ENCODE results near the gene SLAMF7. TPM values are rescaled to one million over a fixed set of nuclear protein-coding genes. Genes with fewer than 3 reads are reported as not detected.
"Not testable (repeated sequence)": the region's sequence is repeated elsewhere in the genome, so short reads cannot be mapped to it uniquely, and the experiment has no call there.

Gene SLAMF7
- total RNA-seq, 1 donor from 2014 or later = 9.2 TPM

DNA sequence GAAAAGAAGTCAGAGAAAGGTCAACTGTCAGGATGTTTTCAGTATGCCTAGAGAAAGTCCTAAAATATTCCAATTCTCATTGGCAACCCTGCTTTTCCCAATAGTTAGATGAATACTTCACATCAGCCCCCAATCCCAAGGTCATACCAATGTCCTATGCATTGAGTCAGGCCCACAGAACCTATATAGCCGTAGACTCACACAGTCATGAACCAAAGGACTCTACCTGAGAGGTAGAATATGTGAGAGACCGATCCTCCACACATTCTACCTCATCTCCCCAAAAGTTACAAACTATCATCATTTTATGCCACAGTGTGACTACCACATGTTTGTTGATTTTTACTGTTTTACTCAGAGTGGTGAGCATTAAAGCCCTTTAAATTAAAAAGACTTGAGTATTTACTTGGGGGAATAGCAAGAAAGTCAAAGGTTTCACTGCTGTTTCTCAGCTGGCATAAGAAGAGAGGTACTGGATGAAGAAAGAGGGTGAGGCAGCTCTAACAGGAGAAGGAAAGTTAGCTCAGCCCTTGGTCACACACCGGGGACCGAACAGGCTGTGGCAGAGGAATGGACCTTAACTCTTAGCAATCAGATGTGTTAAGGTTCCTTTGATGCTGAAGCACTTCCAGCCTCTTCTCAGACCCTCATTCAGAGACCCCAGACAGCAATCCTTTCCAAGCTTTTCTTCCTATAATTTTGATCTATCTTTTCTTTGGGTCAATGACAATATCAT lies 28.4 kb upstream of the SLAMF7 start:
- intact Hi-C loops (cut with DNase I) = no loop called here
- H3K9me3 ChIP-seq = no peaks in the 10 kb centered on the region
- no peaks in the 10 kb centered on the region for H3K27me3 ChIP-seq
- TF ChIP-seq, protein P1, sequence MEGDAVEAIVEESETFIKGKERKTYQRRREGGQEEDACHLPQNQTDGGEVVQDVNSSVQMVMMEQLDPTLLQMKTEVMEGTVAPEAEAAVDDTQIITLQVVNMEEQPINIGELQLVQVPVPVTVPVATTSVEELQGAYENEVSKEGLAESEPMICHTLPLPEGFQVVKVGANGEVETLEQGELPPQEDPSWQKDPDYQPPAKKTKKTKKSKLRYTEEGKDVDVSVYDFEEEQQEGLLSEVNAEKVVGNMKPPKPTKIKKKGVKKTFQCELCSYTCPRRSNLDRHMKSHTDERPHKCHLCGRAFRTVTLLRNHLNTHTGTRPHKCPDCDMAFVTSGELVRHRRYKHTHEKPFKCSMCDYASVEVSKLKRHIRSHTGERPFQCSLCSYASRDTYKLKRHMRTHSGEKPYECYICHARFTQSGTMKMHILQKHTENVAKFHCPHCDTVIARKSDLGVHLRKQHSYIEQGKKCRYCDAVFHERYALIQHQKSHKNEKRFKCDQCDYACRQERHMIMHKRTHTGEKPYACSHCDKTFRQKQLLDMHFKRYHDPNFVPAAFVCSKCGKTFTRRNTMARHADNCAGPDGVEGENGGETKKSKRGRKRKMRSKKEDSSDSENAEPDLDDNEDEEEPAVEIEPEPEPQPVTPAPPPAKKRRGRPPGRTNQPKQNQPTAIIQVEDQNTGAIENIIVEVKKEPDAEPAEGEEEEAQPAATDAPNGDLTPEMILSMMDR (IDR thresholded peaks at IDR 0.05) = no peak
- peak overlapping the region; percentile 11 for H3K27ac ChIP-seq
- H3K36me3 ChIP-seq = no peaks in the 10 kb centered on the region
- peak overlapping the region; percentile 33 for H3K4me3 ChIP-seq
- DNase-seq (no peak), ATAC-seq (no peak)
- peaks cover 13% of the 10 kb centered on the region for H3K4me1 ChIP-seq

DNA sequence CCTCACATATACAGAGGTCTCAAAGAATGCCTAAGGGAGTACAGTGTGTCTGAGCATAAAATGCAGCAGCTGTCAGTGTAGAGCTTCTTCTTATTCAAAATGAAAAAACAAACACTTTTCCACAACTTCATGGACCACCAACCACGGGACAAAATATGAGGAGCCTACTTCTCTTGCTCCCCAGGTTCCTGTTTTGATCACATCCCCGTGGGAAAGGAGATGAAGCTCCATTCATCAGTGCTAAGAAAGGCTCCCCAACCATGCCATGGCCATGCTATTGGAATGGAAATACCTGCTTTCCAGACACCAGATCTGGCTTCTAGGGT lies 27.8 kb upstream of the SLAMF7 start:
- Histone ChIP-seq H3K27ac (peak overlapping the region; percentile 56), H3K27me3 (no peaks in the 10 kb centered on the region), H3K36me3 (no peaks in the 10 kb centered on the region), H3K9me3 (no peaks in the 10 kb centered on the region), H3K4me1 (peaks cover 8% of the 10 kb centered on the region), H3K4me3 (peak overlapping the region; percentile 33)
- intact Hi-C loops (cut with DNase I) = no loop called here
- no peak for ATAC-seq
- TF ChIP-seq, protein P1 (IDR thresholded peaks at IDR 0.05) = no peak
- no peak for DNase-seq

DNA sequence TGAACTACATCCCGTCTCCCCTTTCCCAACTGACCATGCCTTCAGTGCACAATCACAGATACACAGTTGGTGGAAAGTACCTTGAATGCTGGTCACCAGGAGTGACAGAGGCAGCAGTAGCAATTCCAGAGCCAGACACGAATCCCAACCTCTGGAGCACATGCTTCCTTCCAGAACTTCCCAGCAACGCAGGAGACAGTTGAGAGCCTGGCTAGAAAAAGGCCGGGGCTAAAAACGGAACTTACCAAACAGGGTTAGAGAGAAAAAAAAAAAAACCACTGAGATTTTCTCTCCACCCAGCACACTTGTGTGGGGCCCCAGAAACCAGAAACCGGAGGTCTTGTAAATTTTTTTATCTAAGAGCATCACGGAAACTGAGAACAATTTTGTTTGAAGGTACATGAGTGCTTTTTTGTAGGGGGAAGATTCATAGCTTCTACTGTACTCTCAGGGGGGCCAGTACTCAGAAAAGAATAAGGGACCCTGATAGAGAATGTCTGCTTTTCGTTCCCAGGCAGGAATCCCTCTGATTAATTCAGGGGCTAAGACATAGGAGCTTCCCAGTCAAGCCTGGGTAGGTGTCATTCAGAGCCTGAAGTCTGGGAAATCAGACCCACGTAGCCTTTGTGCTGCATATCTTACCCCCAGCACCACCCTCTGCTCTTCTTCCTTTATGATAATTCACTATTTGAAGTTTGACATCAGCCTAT lies 27.3 kb upstream of the SLAMF7 start, which contains the start of gene CD48:
Gene CD48 (minus strand): TSS at position 221 of the 710 bp plus-strand sequence. CDS start 59 bp downstream, at position 162.
- ATAC-seq = peak; percentile 29
- Histone ChIP-seq H3K27me3 (no peaks in the 10 kb centered on the region), H3K9me3 (no peaks in the 10 kb centered on the region), H3K4me1 (peaks cover 7% of the 10 kb centered on the region), H3K27ac (peak within 1 kb of the TSS; percentile 56), H3K36me3 (no peaks in the 10 kb centered on the region), H3K4me3 (peak within 1 kb of the TSS; percentile 33)
- TF ChIP-seq, protein P1 (IDR thresholded peaks at IDR 0.05) = no peak
- no peak for DNase-seq
- intact Hi-C loops (cut with DNase I) = no loop called here

DNA sequence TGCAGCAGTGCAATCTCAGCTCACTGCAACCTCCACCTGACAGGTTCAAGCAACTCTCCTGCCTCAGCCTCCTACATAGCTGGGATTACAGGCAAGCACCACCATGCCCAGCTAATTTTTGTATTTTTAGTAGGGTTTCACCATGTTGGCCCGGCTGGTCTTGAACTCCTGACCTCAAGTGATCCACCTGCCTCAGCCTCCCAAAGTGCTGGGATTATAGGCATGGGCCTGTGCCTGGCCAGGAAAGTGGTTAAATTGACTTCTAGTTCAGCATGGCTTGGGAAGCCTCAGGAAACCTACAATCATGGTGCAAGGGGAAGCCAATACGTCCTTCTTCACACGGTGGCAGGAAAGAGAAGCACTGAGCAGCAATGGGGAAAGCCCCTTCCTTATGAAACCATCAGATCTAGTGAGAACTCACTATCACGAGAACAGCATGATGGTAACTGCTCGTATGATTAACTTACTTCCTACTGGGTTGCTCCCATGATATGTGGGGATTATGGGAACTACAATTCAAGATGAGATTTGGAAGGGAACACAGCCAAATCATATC lies 26.4 kb upstream of the SLAMF7 start:
- H3K27ac ChIP-seq; intact Hi-C loops (cut with DNase I); DNase-seq; H3K27me3 ChIP-seq; H3K9me3 ChIP-seq; H3K4me3 ChIP-seq; H3K4me1 ChIP-seq; H3K36me3 ChIP-seq: not testable (repeated sequence)
- peak; percentile 83 for ATAC-seq

DNA sequence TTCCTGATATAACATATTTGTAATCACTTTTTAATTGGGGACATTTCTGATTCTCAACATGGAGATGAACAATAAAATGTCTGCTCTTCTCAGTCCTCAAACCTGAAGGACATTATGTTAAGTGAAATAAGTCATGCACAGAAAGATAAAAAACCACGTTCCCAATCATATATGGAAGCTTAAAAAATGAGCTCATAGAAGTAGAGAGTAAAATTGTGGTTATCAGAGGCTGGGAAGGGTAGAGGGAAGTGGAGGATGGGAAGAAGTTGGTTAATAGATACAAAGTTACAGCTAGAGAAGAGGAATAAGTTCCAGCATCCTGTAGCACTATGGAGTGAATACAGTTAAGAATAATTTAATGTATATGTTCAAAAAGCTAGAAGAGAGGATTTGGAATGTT lies 25.9 kb upstream of the SLAMF7 start:
- no peak for DNase-seq
- no peaks in the 10 kb centered on the region for H3K9me3 ChIP-seq
- TF ChIP-seq, protein P1 (IDR thresholded peaks at IDR 0.05) = no peak
- H3K4me3 ChIP-seq = no peak overlapping the region
- H3K27ac ChIP-seq = no peak overlapping the region
- intact Hi-C loops (cut with DNase I) = no loop called here
- H3K27me3 ChIP-seq = no peaks in the 10 kb centered on the region
- ATAC-seq = no peak
- H3K36me3 ChIP-seq = no peaks in the 10 kb centered on the region
- H3K4me1 ChIP-seq = peaks cover 7% of the 10 kb centered on the region

DNA sequence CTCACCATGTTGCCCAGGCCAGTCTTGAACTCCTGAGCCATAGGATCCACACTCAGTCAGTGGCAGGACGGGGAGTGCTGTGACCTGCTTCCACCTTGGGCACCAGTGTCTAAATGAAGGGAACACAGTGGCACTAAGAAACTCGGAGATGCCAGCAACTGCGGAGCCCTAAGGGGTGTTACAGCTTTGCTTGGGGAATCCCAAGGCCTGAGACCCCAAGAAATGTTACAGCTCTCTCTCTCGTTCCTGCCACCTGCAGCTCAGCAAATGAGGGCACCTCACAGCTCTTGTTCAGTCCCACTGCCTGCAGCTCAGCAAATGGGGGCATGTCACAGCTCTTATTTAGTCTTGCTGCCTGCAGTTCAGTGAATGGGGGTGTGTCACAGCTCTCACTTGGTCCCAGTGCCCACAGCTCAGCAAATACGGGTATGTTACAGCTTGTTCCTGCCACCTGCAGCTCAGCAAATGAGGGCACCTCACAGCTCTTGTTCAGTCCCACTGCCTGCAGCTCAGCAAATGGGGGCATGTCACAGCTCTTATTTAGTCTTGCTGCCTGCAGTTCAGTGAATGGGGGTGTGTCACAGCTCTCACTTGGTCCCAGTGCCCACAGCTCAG lies 24.9 kb upstream of the SLAMF7 start:
- H3K4me1 ChIP-seq; H3K27me3 ChIP-seq; H3K9me3 ChIP-seq; H3K36me3 ChIP-seq; DNase-seq; ATAC-seq; H3K27ac ChIP-seq; intact Hi-C loops (cut with DNase I); H3K4me3 ChIP-seq: not testable (repeated sequence)
